Measurements from ENCODE around the gene TET2. TPM values are rescaled to one million over a fixed set of nuclear protein-coding genes. Genes with fewer than 3 reads are reported as not detected.
A peak's percentile ranks its signal among the peaks of the same experiment; 100 is the strongest.

The TET2 gene
- total and polyA plus RNA-seq, 2 of the 4 experiments (the other 2 are of a cell fraction): 5.6 to 25.3 TPM

DNA sequence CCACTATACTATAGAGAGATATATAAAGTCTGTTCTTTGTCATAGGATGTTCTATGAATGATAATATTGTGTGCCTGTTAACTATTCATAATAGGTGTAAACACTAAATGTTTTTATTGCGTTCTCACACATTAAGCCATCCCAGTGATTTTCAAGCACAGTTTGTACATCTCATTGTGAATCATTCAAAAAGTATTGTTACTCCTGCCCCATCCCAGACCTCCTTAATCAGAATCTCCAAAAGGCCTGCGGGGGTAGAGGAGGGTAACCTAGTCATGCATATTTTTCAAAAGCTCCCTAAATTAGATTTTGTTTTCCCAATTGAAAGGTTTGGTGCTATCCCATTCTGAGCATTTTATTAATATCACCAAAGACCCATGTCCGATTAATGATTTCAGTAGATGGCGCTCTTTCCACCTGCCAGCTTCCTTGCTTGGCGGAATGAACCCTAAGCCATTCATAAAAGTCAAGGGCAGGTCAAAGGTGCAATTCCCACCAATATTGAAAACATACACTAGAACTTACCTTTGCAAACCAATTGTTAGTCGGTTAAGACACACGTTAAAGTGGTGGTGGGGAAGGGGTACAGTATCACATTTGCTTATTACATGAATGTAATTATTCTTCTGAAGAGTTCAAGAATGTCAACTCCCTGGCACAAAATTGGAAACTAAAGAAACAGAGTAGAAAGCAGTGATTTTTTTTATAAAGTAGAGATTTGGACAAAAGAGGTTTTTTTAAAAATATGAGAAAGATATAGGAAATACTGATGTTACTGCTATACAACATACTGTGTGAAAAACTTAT, 5.8 kb upstream of the TET2 start (continued):
- peak; percentile 72 for TF ChIP-seq RAD21 (IDR thresholded peaks at IDR 0.05; ENCODE audit: low read length)

DNA sequence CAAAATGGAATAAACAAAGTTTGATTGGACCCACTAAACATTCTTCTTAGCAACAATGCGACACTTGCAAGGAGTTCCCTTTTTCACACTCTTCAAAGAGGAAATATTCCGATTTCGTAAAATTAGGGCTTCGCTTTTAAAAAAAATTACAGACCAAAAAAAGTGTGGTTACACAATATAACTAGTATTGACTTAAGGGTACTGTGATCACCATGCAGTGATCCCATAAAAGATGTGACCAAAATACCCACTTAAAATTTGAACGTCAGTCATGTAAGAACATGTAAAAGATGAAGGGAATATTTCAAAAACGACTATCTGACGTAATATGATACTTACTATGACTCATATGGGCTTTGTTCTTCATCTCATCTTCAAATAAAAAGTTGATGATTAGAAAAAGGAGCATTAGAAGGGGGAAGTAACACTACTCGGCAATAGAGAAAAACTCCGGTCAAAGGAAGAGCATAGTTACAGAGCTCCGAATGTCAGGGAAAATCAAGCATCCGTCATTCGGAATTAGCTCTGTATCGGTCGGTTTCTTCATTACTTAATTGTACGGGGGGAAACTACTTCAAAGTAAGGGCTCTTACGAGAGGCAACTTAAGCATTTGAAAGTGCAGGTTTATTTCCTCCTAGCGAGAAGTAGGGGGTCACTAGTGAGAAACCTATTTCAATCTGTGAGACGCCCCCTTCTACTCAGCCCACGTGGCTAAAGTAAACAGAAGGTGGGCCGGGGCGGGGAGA, 1.3 kb upstream of the TET2 start:
- Histone ChIP-seq H4K20me1 (ENCODE audit: insufficient read depth, low read length) (peaks cover 6% of the 10 kb centered on the region; the same call in 1 of the 2 replicates), H2BK20ac (ENCODE audit: low read depth, low read length) (no peak overlapping the region), H3K27me3 (ENCODE audit: control insufficient read depth, insufficient read depth, low read length) (no peaks in the 10 kb centered on the region), H3K4me2 (ENCODE audit: low read depth, low read length) (peak overlapping the region; percentile 69), H3K14ac (replicated peaks; ENCODE audit: low read depth, low read length) (no peak overlapping the region), H3K4me1 (ENCODE audit: control insufficient read depth, insufficient read depth, low read length) (0 out of 2 replicates have a peak, but pooled peaks cover 2% of the 10 kb centered on the region), H2AFZ (replicated peaks; ENCODE audit: low read length, poor library complexity) (peak overlapping the region; percentile 92), H2AK9ac (replicated peaks; ENCODE audit: low read depth, low read length, poor library complexity) (peak overlapping the region; percentile 87), H3K4ac (ENCODE audit: low read depth, low read length) (no peak overlapping the region), H3K36me3 (ENCODE audit: control insufficient read depth, insufficient read depth, low read length) (no peaks in the 10 kb centered on the region), H4K8ac (ENCODE audit: low read depth in 2 of 2, low read length in 2 of 2) (no peak overlapping the region; a peak in 1 of 4 replicates), H4K91ac (ENCODE audit: insufficient read depth, low read depth, low read length) (no peak overlapping the region), H3K4me3 (ENCODE audit: insufficient read depth, low read depth, low read length) (peak overlapping the region; percentile 94; the same call in 1 of the 2 replicates), H2BK15ac (ENCODE audit: low read depth, low read length) (no peak overlapping the region; the same call in 2 of the 3 replicates), H3K56ac (ENCODE audit: extremely low read depth, insufficient read depth, low read length) (no peak overlapping the region), H3K9me1 (ENCODE audit: insufficient read depth, low read length) (no peaks in the 10 kb centered on the region), H4K5ac (ENCODE audit: low read depth, low read length) (no peak overlapping the region), H3K9ac (ENCODE audit: low read depth, low read length) (no peak overlapping the region), H3K27ac (ENCODE audit: insufficient read depth, low read length) (no peak overlapping the region), H3K9me3 (ENCODE audit: control insufficient read depth, insufficient read depth, low read length) (no peaks in the 10 kb centered on the region), H3K18ac (ENCODE audit: low read depth, low read length) (no peak overlapping the region), H2AK5ac (ENCODE audit: low read depth, low read length) (no peak overlapping the region), H3K79me1 (ENCODE audit: low read depth in 1 of 2, low read length in 2 of 2) (peaks cover under 1 to 9% of the 10 kb centered on the region in 2 experiments; a peak in 3 of 4 replicates), H2BK120ac (ENCODE audit: low read depth, low read length) (no peak overlapping the region), H2BK5ac (ENCODE audit: low read depth, low read length, poor library complexity, severe bottlenecking) (no peak overlapping the region), H3K23ac (ENCODE audit: low read depth, low read length) (no peak overlapping the region; the same call in 1 of the 2 replicates)
- no TSS peak for BruUV-seq (replicated peaks)
- intact Hi-C loops (cut with micrococcal nuclease) (loop anchor here (5.0 to 10.0 kb wide), 2 partner anchors 47 to 559 kb away; partner anchors contain the start of genes GSTCD and INTS12), dilution Hi-C loops (cut with HindIII; ENCODE audit: low sequenced_read_pairs, unreplicated experiment) (no loop called here), in situ Hi-C loops (cut with MboI; ENCODE audit: low sequenced_read_pairs) (no loop called here)
- ATAC-seq (ENCODE audit: low read depth) (no peak), DNase-seq (no peak)
- no CpG with 5 or more reads among the region's 21 CpGs for WGBS, 2 experiments (ENCODE audit: extremely low coverage in 2 of 2, insufficient read length in 1 of 2)
- POLR2A ChIA-PET (ENCODE audit: unreplicated experiment): no interaction called here
- CTCF ChIA-PET: interaction anchor here (0.6 to 0.8 kb wide), 2 partner anchors 18 to 37 kb away, joined by 3 read pairs; no protein-coding TSS in a partner anchor
- TF ChIP-seq, protein P1, sequence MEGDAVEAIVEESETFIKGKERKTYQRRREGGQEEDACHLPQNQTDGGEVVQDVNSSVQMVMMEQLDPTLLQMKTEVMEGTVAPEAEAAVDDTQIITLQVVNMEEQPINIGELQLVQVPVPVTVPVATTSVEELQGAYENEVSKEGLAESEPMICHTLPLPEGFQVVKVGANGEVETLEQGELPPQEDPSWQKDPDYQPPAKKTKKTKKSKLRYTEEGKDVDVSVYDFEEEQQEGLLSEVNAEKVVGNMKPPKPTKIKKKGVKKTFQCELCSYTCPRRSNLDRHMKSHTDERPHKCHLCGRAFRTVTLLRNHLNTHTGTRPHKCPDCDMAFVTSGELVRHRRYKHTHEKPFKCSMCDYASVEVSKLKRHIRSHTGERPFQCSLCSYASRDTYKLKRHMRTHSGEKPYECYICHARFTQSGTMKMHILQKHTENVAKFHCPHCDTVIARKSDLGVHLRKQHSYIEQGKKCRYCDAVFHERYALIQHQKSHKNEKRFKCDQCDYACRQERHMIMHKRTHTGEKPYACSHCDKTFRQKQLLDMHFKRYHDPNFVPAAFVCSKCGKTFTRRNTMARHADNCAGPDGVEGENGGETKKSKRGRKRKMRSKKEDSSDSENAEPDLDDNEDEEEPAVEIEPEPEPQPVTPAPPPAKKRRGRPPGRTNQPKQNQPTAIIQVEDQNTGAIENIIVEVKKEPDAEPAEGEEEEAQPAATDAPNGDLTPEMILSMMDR (conservative IDR thresholded peaks at IDR 0.05; ENCODE audit: low read depth, low read length): no peak
- no peak for TF ChIP-seq RFX5 (IDR thresholded peaks at IDR 0.05; ENCODE audit: low read depth, low read length)
- no peak for TF ChIP-seq FOS (IDR thresholded peaks at IDR 0.05; ENCODE audit: low read depth, low read length)
- no peak for TF ChIP-seq CHD1 (IDR thresholded peaks at IDR 0.05; ENCODE audit: low read depth, low read length)
- TF ChIP-seq, protein P2, sequence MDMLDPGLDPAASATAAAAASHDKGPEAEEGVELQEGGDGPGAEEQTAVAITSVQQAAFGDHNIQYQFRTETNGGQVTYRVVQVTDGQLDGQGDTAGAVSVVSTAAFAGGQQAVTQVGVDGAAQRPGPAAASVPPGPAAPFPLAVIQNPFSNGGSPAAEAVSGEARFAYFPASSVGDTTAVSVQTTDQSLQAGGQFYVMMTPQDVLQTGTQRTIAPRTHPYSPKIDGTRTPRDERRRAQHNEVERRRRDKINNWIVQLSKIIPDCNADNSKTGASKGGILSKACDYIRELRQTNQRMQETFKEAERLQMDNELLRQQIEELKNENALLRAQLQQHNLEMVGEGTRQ (IDR thresholded peaks at IDR 0.05; ENCODE audit: low read depth, low read length): no peak
- TF ChIP-seq, protein P3, sequence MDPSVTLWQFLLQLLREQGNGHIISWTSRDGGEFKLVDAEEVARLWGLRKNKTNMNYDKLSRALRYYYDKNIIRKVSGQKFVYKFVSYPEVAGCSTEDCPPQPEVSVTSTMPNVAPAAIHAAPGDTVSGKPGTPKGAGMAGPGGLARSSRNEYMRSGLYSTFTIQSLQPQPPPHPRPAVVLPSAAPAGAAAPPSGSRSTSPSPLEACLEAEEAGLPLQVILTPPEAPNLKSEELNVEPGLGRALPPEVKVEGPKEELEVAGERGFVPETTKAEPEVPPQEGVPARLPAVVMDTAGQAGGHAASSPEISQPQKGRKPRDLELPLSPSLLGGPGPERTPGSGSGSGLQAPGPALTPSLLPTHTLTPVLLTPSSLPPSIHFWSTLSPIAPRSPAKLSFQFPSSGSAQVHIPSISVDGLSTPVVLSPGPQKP (IDR thresholded peaks at IDR 0.05; ENCODE audit: borderline replicate concordance, low read depth, low read length): no peak
- TF ChIP-seq CEBPB (IDR thresholded peaks at IDR 0.05; ENCODE audit: low read depth, low read length): no peak; the same call in 1 of the 2 replicates
- no peak for TF ChIP-seq BHLHE40 (IDR thresholded peaks at IDR 0.05; ENCODE audit: low read depth, low read length)
- TF ChIP-seq NFE2L2 (IDR thresholded peaks at IDR 0.05; ENCODE audit: low read depth, low read length): no peak
- no peak for TF ChIP-seq POLR2A (IDR thresholded peaks at IDR 0.05; ENCODE audit: low read depth, low read length)
